IMR-90 (cell line): ENCODE measurements around the gene FOXP1. TPM values are rescaled to one million over a fixed set of nuclear protein-coding genes. Genes with fewer than 3 reads are reported as not detected.

Experiments used
- ATAC-seq: fragments of 200-7000 bp; cut with Tn5 transposase; 2 replicates; pipeline ENCODE4 v1.9.1; 2020; ENCODE audit warnings: low read depth, mild to moderate bottlenecking, moderate library complexity
- BruUV-seq: library from RNA; stranded (reverse); fragments of 400-500 nt; replicated peaks from 2 replicates; lab custom pipeline; 2021; lab: Mats Ljungman, UMichigan
- CTCF ChIA-PET: fragments of 300-600 bp; formaldehyde crosslinking; extraction: SDS; loops from one replicate; lab custom pipeline; 2021; ENCODE audit warnings: antibody characterized with exemption; lab: Yijun Ruan, JAX
- POLR2A ChIA-PET: fragments of 300-600 bp; sonication (Branson Sonifier 250); formaldehyde crosslinking; loops from one replicate; lab custom pipeline; 2022; ENCODE audit warnings: antibody characterized with exemption; ENCODE audit not compliant: unreplicated experiment; lab: Charles Lee
- DNase-seq: peaks from one replicate; pipeline ENCODE4 v3.0.0; 2013
- H2AFZ ChIP-seq: replicated peaks from 2 replicates; pipeline ENCODE3; 2013; ENCODE audit warnings: low read length, mild to moderate bottlenecking; ENCODE audit not compliant: poor library complexity
- H2AK5ac ChIP-seq: 2 replicates; pipeline ENCODE4 v1.6.1; 2013; ENCODE audit warnings: low read depth, low read length, inconsistent platforms
- H2AK9ac ChIP-seq: replicated peaks from 2 replicates; pipeline ENCODE3; 2013; ENCODE audit warnings: mild to moderate bottlenecking, low read depth, low read length, moderate library complexity; ENCODE audit not compliant: poor library complexity
- H2BK120ac ChIP-seq: 2 replicates; pipeline ENCODE4 v1.6.1; 2013; ENCODE audit warnings: low read depth, low read length, inconsistent platforms
- H2BK15ac ChIP-seq: 3 replicates; pipeline ENCODE4 v1.6.1; 2013; ENCODE audit warnings: low read depth, low read length, inconsistent platforms
- H2BK20ac ChIP-seq: 2 replicates; pipeline ENCODE4 v1.6.1; 2013; ENCODE audit warnings: low read depth, mild to moderate bottlenecking, inconsistent platforms, low read length, moderate library complexity
- H2BK5ac ChIP-seq: 2 replicates; pipeline ENCODE4 v1.6.1; 2013; ENCODE audit warnings: mild to moderate bottlenecking, low read depth, low read length, inconsistent platforms; ENCODE audit not compliant: poor library complexity, severe bottlenecking
- H3K14ac ChIP-seq: replicated peaks from 2 replicates; pipeline ENCODE4 v1.6.1; 2013; ENCODE audit warnings: low read depth, low read length, inconsistent platforms
- H3K18ac ChIP-seq: 2 replicates; pipeline ENCODE4 v1.6.1; 2013; ENCODE audit warnings: low read depth, low read length, control low read depth
- H3K23ac ChIP-seq: 2 replicates; pipeline ENCODE4 v1.6.1; 2013; ENCODE audit warnings: low read depth, low read length, inconsistent platforms
- H3K27ac ChIP-seq: 2 replicates; pipeline ENCODE4 v1.5.1; 2013; ENCODE audit warnings: mild to moderate bottlenecking, control low read depth, low read length; ENCODE audit not compliant: insufficient read depth
- H3K27me3 ChIP-seq: 2 replicates; pipeline ENCODE4 v1.6.1; 2013; ENCODE audit warnings: low read length; ENCODE audit not compliant: control insufficient read depth, insufficient read depth
- H3K36me3 ChIP-seq: 2 replicates; pipeline ENCODE4 v1.6.1; 2013; ENCODE audit warnings: low read length, mixed read lengths; ENCODE audit not compliant: control insufficient read depth, insufficient read depth
- H3K4ac ChIP-seq: 2 replicates; pipeline ENCODE4 v1.6.1; 2013; ENCODE audit warnings: low read depth, low read length, inconsistent platforms
- H3K4me1 ChIP-seq: 2 replicates; pipeline ENCODE4 v1.6.1; 2013; ENCODE audit warnings: low read length, mixed read lengths; ENCODE audit not compliant: control insufficient read depth, insufficient read depth
- H3K4me2 ChIP-seq: 2 replicates; pipeline ENCODE4 v1.6.1; 2013; ENCODE audit warnings: low read depth, mild to moderate bottlenecking, control low read depth, low read length, moderate library complexity
- H3K4me3 ChIP-seq: 2 replicates; pipeline ENCODE4 v1.5.1; 2013; ENCODE audit warnings: low read depth, mild to moderate bottlenecking, control low read depth, low read length, moderate library complexity; ENCODE audit not compliant: insufficient read depth
- H3K56ac ChIP-seq: 2 replicates; pipeline ENCODE4 v1.6.1; 2013; ENCODE audit warnings: low read length, inconsistent platforms; ENCODE audit not compliant: insufficient read depth; ENCODE audit errors: extremely low read depth
- H3K79me1 ChIP-seq, 2 experiments: 2 replicates each; pipeline ENCODE4 v1.6.1; 2013; ENCODE audit warnings: low read length in 2 of 2, inconsistent platforms in 1 of 2, low read depth in 1 of 2
- H3K9ac ChIP-seq: 2 replicates; pipeline ENCODE4 v1.6.1; 2013; ENCODE audit warnings: low read depth, low read length, control low read depth
- H3K9me1 ChIP-seq: 2 replicates; pipeline ENCODE4 v1.6.1; 2013; ENCODE audit warnings: low read length, inconsistent platforms; ENCODE audit not compliant: insufficient read depth
- H3K9me3 ChIP-seq: 2 replicates; pipeline ENCODE4 v1.6.1; 2013; ENCODE audit warnings: low read length; ENCODE audit not compliant: control insufficient read depth, insufficient read depth
- H4K20me1 ChIP-seq: 2 replicates; pipeline ENCODE4 v1.6.1; 2013; ENCODE audit warnings: low read length, inconsistent platforms; ENCODE audit not compliant: insufficient read depth
- H4K5ac ChIP-seq: 2 replicates; pipeline ENCODE4 v1.6.1; 2013; ENCODE audit warnings: mild to moderate bottlenecking, low read depth, low read length, control low read depth
- H4K8ac ChIP-seq, 2 experiments: 2 replicates each; pipeline ENCODE4 v1.6.1; 2013; ENCODE audit warnings: low read depth in 2 of 2, low read length in 2 of 2, control low read depth in 1 of 2, inconsistent platforms in 1 of 2
- H4K91ac ChIP-seq: 2 replicates; pipeline ENCODE4 v1.6.1; 2013; ENCODE audit warnings: low read depth, low read length, inconsistent platforms; ENCODE audit not compliant: insufficient read depth
- BHLHE40 ChIP-seq: fragments of 150-350 bp; IDR thresholded peaks from 2 replicates; pipeline ENCODE4 v1.6.1; 2016; ENCODE audit warnings: mild to moderate bottlenecking, low read depth, low read length
- CEBPB ChIP-seq: IDR thresholded peaks from 2 replicates; pipeline ENCODE4 v1.6.1; 2012; ENCODE audit warnings: low read depth, low read length, improper control_type of control experiment
- CHD1 ChIP-seq: IDR thresholded peaks from 2 replicates; pipeline ENCODE4 v1.6.1; 2012; ENCODE audit warnings: low read depth, low read length, improper control_type of control experiment
- CTCF ChIP-seq: conservative IDR thresholded peaks from 2 replicates; pipeline ENCODE4 v1.5.1; 2012; ENCODE audit warnings: mild to moderate bottlenecking, low read depth, low read length, improper control_type of control experiment
- ELK1 ChIP-seq: fragments of 150-350 bp; IDR thresholded peaks from 2 replicates; pipeline ENCODE4 v1.6.1; 2016; ENCODE audit warnings: low read depth, mild to moderate bottlenecking, low read length, moderate library complexity, borderline replicate concordance
- FOS ChIP-seq: fragments of 150-350 bp; IDR thresholded peaks from 2 replicates; pipeline ENCODE4 v1.6.1; 2016; ENCODE audit warnings: low read depth, low read length
- MAFK ChIP-seq: IDR thresholded peaks from 2 replicates; pipeline ENCODE4 v1.6.1; 2012; ENCODE audit warnings: low read depth, low read length, improper control_type of control experiment
- MAZ ChIP-seq: IDR thresholded peaks from 2 replicates; pipeline ENCODE4 v1.6.1; 2012; ENCODE audit warnings: low read depth, mild to moderate bottlenecking, low read length, improper control_type of control experiment, moderate library complexity, borderline replicate concordance
- MXI1 ChIP-seq: IDR thresholded peaks from 2 replicates; pipeline ENCODE4 v1.6.1; 2012; ENCODE audit warnings: low read depth, mild to moderate bottlenecking, low read length, moderate library complexity, borderline replicate concordance
- NFE2L2 ChIP-seq: fragments of 150-350 bp; IDR thresholded peaks from 2 replicates; pipeline ENCODE4 v1.6.1; 2016; ENCODE audit warnings: low read depth, mild to moderate bottlenecking, low read length
- POLR2A ChIP-seq: IDR thresholded peaks from 2 replicates; pipeline ENCODE4 v1.6.1; 2012; ENCODE audit warnings: mild to moderate bottlenecking, low read depth, low read length
- RAD21 ChIP-seq: IDR thresholded peaks from 2 replicates; pipeline ENCODE4 v1.6.1; 2012; ENCODE audit warnings: low read length, improper control_type of control experiment
- RCOR1 ChIP-seq: IDR thresholded peaks from 2 replicates; pipeline ENCODE4 v1.6.1; 2012; ENCODE audit warnings: mild to moderate bottlenecking, low read length, improper control_type of control experiment; ENCODE audit not compliant: insufficient replicate concordance
- RFX5 ChIP-seq: IDR thresholded peaks from 2 replicates; pipeline ENCODE4 v1.8.0; 2012; ENCODE audit warnings: low read depth, mild to moderate bottlenecking, low read length, moderate library complexity
- SMC3 ChIP-seq: fragments of 150-350 bp; IDR thresholded peaks from 2 replicates; pipeline ENCODE4 v1.6.1; 2016; ENCODE audit warnings: low read depth, mild to moderate bottlenecking, antibody characterized with exemption, low read length, moderate library complexity
- WGBS, 2 experiments: methylation state at CpG; one replicate each; pipeline versions ENCODE4 v1.1.5 to v1.1.7; 2013; ENCODE audit warnings: missing lambda C conversion rate in 2 of 2; ENCODE audit not compliant: insufficient read length in 1 of 2; ENCODE audit errors: extremely low coverage in 2 of 2; 5-methylcytosine and 5-hydroxymethylcytosine counted together
- dilution Hi-C: fragments of 300-500 bp; cut with HindIII; formaldehyde crosslinking; loops from one replicate; pipeline ENCODE4 v1.14.3; 2018; ENCODE audit warnings: low sequenced_read_pairs; ENCODE audit not compliant: unreplicated experiment
- in situ Hi-C: fragments of 300-500 bp; cut with MboI; formaldehyde crosslinking; loops from 3 replicates; pipeline ENCODE4 v1.14.3; 2019; ENCODE audit warnings: low sequenced_read_pairs, inconsistent platforms, mixed read lengths
- intact Hi-C: fragments of 100-400 bp; cut with micrococcal nuclease; formaldehyde crosslinking; loops from 2 replicates; pipeline ENCODE4 v1.10.0; 2022
- polyA plus RNA-seq, 3 experiments: library from polyadenylated mRNA; depleted of rRNA; stranded (reverse); fragments of >200 nt; gene quantifications; 2 replicates each; pipeline ENCODE4 v1.2.3, GENCODE V29; 2012; ENCODE audit warnings: low replicate concordance in 1 of 3
- total RNA-seq: library from RNA; depleted of rRNA; stranded (reverse); fragments of >200 nt; gene quantifications from 2 replicates; pipeline ENCODE4 v1.2.3, GENCODE V29; 2012
- TF ChIP-seq, protein P1 (sequence below): fragments of 150-350 bp; IDR thresholded peaks from 2 replicates; pipeline ENCODE4 v1.6.1; 2017; ENCODE audit warnings: mild to moderate bottlenecking, antibody characterized with exemption, low read length, low read depth

Gene FOXP1
- total and polyA plus RNA-seq, 2 of the 4 experiments (the other 2 are of a cell fraction) = 37.0 to 132 TPM

GRCh38 chr3:70972855-70973254, 610.7 kb downstream of the FOXP1 start:
- H2AFZ ChIP-seq = no peak overlapping the region
- no peak overlapping the region for H4K5ac ChIP-seq
- peaks cover 45 to 64% of the 10 kb centered on the region in 2 experiments for H3K79me1 ChIP-seq
- no peak overlapping the region for H3K4ac ChIP-seq
- POLR2A ChIA-PET = no interaction called here
- H3K9ac ChIP-seq = no peak overlapping the region
- intact Hi-C loops = no loop called here
- dilution Hi-C loops = no loop called here
- no peak overlapping the region for H3K18ac ChIP-seq
- TF ChIP-seq CEBPB = no peak
- TF ChIP-seq POLR2A = no peak
- no peak for TF ChIP-seq MAFK
- no peak for TF ChIP-seq RFX5
- no peak for TF ChIP-seq BHLHE40
- no peak for TF ChIP-seq ELK1
- no peak for TF ChIP-seq NFE2L2
- no peak for TF ChIP-seq RAD21
- TF ChIP-seq, protein P1, sequence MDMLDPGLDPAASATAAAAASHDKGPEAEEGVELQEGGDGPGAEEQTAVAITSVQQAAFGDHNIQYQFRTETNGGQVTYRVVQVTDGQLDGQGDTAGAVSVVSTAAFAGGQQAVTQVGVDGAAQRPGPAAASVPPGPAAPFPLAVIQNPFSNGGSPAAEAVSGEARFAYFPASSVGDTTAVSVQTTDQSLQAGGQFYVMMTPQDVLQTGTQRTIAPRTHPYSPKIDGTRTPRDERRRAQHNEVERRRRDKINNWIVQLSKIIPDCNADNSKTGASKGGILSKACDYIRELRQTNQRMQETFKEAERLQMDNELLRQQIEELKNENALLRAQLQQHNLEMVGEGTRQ = no peak
- no peak for TF ChIP-seq MAZ
- TF ChIP-seq SMC3 = no peak
- no peak for TF ChIP-seq FOS
- TF ChIP-seq MXI1 = no peak
- no peak for TF ChIP-seq CTCF
- TF ChIP-seq CHD1 = no peak
- no peak for TF ChIP-seq RCOR1
- H2BK20ac ChIP-seq = no peak overlapping the region
- no peaks in the 10 kb centered on the region for H3K27me3 ChIP-seq
- no peak overlapping the region for H2AK9ac ChIP-seq
- no peak overlapping the region for H3K4me3 ChIP-seq
- H3K4me1 ChIP-seq = no peaks in the 10 kb centered on the region
- H2AK5ac ChIP-seq = no peak overlapping the region
- H3K56ac ChIP-seq = no peak overlapping the region
- no peaks in the 10 kb centered on the region for H3K9me3 ChIP-seq
- CTCF ChIA-PET = interaction anchor here (1.5 kb wide), 1 partner anchor 11 kb away, joined by 4 read pairs; no protein-coding TSS in a partner anchor
- in situ Hi-C loops = no loop called here
- H2BK5ac ChIP-seq = no peak overlapping the region
- H4K20me1 ChIP-seq = no peaks in the 10 kb centered on the region
- H4K8ac ChIP-seq = no peak overlapping the region
- peaks cover 61% of the 10 kb centered on the region for H3K36me3 ChIP-seq
- no peak overlapping the region for H3K23ac ChIP-seq
- H2BK15ac ChIP-seq = no peak overlapping the region
- H3K14ac ChIP-seq = no peak overlapping the region
- no peak for DNase-seq
- BruUV-seq = no TSS peak
- no peak overlapping the region for H2BK120ac ChIP-seq
- no peak overlapping the region for H3K4me2 ChIP-seq
- H3K9me1 ChIP-seq = peaks cover 3% of the 10 kb centered on the region; the same call in 1 of the 2 replicates
- no peak for ATAC-seq
- no peak overlapping the region for H3K27ac ChIP-seq
- WGBS, 2 experiments = 100% methylated on average over 4 of the region's 11 CpGs; no CpG with 5 or more reads in 1 of the 2 experiments
- H4K91ac ChIP-seq = no peak overlapping the region
